ENCODE data around the gene PNMA6E. TPM values are rescaled to one million over a fixed set of nuclear protein-coding genes. Genes with fewer than 3 reads are reported as not detected.

The PNMA6E gene
- total RNA-seq, 1 donor from 2014 or later: not detected

DNA sequence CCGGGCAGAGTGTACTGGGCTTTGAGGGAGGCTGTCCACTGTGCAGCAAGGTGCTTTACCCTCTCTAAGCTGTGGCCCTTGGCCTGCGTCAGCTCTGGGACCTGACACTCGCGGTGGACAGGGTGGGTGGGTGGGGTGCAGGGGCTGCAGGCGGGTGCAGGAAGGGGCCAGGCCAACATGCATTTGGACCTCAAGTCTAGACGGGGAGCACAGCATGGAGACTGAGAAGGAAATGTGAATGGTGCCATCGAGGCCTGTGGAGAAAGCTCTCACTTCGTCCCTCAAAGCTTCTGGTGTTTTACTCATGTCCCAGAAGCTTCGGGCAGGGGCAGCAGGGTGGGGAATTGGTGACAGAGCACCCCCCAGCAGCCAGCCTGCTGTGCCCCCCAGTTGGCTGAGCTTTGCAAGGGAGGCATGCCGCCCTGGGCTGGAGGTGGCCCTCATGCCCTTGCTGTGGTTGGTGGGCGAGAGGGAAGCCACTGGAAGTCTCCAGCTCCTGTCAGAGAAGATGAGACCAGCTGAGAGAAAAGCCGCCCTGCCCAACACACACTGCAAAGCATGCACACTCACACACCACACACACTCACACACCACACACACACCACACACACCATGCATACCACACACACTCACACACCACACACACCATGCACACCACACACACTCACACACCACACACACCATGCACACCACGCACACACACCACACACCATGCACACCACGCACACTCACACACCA lies 12.3 kb downstream of the PNMA6E start:
- Histone ChIP-seq H3K4me1 (ENCODE audit: insufficient read depth, low read length) (no peaks in the 10 kb centered on the region), H2AFZ (ENCODE audit: low read depth, low read length) (no peak overlapping the region), H3K79me2 (ENCODE audit: insufficient read depth, low read length) (no peaks in the 10 kb centered on the region), H3K36me3 (ENCODE audit: insufficient read depth, low read length) (no peaks in the 10 kb centered on the region), H3K4me3 (ENCODE audit: insufficient read depth, low read depth, low read length) (no peak overlapping the region), H4K20me1 (ENCODE audit: insufficient read depth, low read length) (no peaks in the 10 kb centered on the region), H3K9me3 (ENCODE audit: insufficient read depth, low read depth, low read length) (no peaks in the 10 kb centered on the region), H3K9ac (ENCODE audit: low read length) (no peak overlapping the region), H3K27ac (ENCODE audit: low read depth, low read length) (no peak overlapping the region), H3K4me2 (ENCODE audit: low read length) (no peak overlapping the region), H3K27me3 (ENCODE audit: insufficient read depth, low read length) (no peaks in the 10 kb centered on the region)
- Mint-ChIP-seq H3K9me3 (ENCODE audit: unreplicated experiment) (no peaks in the 10 kb centered on the region), H3K4me1 (ENCODE audit: low read depth, unreplicated experiment) (peaks cover 2% of the 10 kb centered on the region), H3K27me3 (ENCODE audit: low read depth, unreplicated experiment) (no peaks in the 10 kb centered on the region), H3K36me3 (ENCODE audit: low read depth, unreplicated experiment) (no peaks in the 10 kb centered on the region), H3K4me3 (ENCODE audit: unreplicated experiment) (no peak overlapping the region), H3K27ac (ENCODE audit: unreplicated experiment) (no peak overlapping the region)
- TF ChIP-seq CTCF (IDR thresholded peaks at IDR 0.05; ENCODE audit: insufficient read depth, low read depth, low read length): no peak
- no peak for TF ChIP-seq EZH2 (IDR thresholded peaks at IDR 0.05; ENCODE audit: insufficient read depth, low read length)
- DNase-seq (ENCODE audit: low read depth) (no peak), FAIRE-seq (no peak)

DNA sequence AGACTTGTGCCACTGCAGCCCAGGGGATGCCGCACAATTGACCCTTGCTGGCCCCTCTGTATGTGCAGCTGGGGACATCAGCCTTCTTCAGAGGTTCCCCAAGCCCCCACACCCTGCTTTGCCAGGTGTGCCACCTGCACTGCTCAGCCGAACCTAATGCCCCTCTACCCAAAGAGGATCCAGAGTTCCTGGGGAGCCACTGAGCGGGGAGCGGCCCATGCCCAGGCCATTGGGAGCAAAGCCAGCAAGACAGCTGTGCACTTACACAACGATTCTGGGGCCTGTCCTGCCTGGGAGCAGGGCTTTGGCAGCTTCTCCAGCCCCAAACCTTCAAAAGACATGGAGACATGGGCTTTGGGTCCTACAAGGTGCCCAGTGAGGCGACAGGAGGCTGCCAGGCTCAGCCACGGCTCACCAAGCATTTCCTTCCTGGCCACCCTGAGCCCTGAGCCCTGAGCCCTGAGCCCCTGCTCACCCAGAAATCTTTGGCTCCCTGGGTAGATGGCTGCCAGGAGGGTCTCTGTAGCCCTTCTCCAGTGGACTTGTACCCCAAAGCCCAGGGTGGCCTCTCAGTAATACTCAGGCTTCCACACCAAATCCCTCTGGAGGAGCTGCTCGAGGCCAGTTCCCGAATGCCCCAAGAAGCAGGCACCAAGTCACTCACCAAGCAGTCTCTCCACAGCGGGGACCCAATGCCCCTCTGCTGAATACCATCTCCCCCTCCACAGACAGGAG lies 13.0 kb downstream of the PNMA6E start:
- H2AFZ ChIP-seq (ENCODE audit: low read depth, low read length): no peak overlapping the region
- H3K36me3 Mint-ChIP-seq (ENCODE audit: low read depth, unreplicated experiment): no peaks in the 10 kb centered on the region
- no peak overlapping the region for H3K27ac Mint-ChIP-seq (ENCODE audit: unreplicated experiment)
- no peak for FAIRE-seq
- no peaks in the 10 kb centered on the region for H3K79me2 ChIP-seq (ENCODE audit: insufficient read depth, low read length)
- no peaks in the 10 kb centered on the region for H3K27me3 Mint-ChIP-seq (ENCODE audit: low read depth, unreplicated experiment)
- no peak overlapping the region for H3K4me3 ChIP-seq (ENCODE audit: insufficient read depth, low read depth, low read length)
- H3K27ac ChIP-seq (ENCODE audit: low read depth, low read length): no peak overlapping the region
- peaks cover 2% of the 10 kb centered on the region for H3K4me1 Mint-ChIP-seq (ENCODE audit: low read depth, unreplicated experiment)
- no peak for DNase-seq (ENCODE audit: low read depth)
- no peaks in the 10 kb centered on the region for H3K9me3 ChIP-seq (ENCODE audit: insufficient read depth, low read depth, low read length)
- no peaks in the 10 kb centered on the region for H4K20me1 ChIP-seq (ENCODE audit: insufficient read depth, low read length)
- H3K4me2 ChIP-seq (ENCODE audit: low read length): no peak overlapping the region
- H3K4me3 Mint-ChIP-seq (ENCODE audit: unreplicated experiment): no peak overlapping the region
- H3K27me3 ChIP-seq (ENCODE audit: insufficient read depth, low read length): no peaks in the 10 kb centered on the region
- no peak for TF ChIP-seq EZH2 (IDR thresholded peaks at IDR 0.05; ENCODE audit: insufficient read depth, low read length)
- TF ChIP-seq CTCF (IDR thresholded peaks at IDR 0.05; ENCODE audit: insufficient read depth, low read depth, low read length): no peak
- no peak overlapping the region for H3K9ac ChIP-seq (ENCODE audit: low read length)
- no peaks in the 10 kb centered on the region for H3K4me1 ChIP-seq (ENCODE audit: insufficient read depth, low read length)
- H3K36me3 ChIP-seq (ENCODE audit: insufficient read depth, low read length): no peaks in the 10 kb centered on the region
- H3K9me3 Mint-ChIP-seq (ENCODE audit: unreplicated experiment): no peaks in the 10 kb centered on the region

- no peak overlapping the region for H3K4me3 ChIP-seq (ENCODE audit: insufficient read depth, low read depth, low read length)
- Mint-ChIP-seq H3K27me3 (ENCODE audit: low read depth, unreplicated experiment) (no peaks in the 10 kb centered on the region), H3K9me3 (ENCODE audit: unreplicated experiment) (no peaks in the 10 kb centered on the region), H3K27ac (ENCODE audit: unreplicated experiment) (no peak overlapping the region), H3K4me1 (ENCODE audit: low read depth, unreplicated experiment) (peaks cover 2% of the 10 kb centered on the region), H3K4me3 (ENCODE audit: unreplicated experiment) (no peak overlapping the region), H3K36me3 (ENCODE audit: low read depth, unreplicated experiment) (no peaks in the 10 kb centered on the region)
- DNase-seq (ENCODE audit: low read depth) (no peak), FAIRE-seq (no peak)
- H3K9me3 ChIP-seq (ENCODE audit: insufficient read depth, low read depth, low read length): no peaks in the 10 kb centered on the region
- H3K79me2 ChIP-seq (ENCODE audit: insufficient read depth, low read length): no peaks in the 10 kb centered on the region
- TF ChIP-seq CTCF (IDR thresholded peaks at IDR 0.05; ENCODE audit: insufficient read depth, low read depth, low read length): no peak
- no peak for TF ChIP-seq EZH2 (IDR thresholded peaks at IDR 0.05; ENCODE audit: insufficient read depth, low read length)
- no peak overlapping the region for H3K9ac ChIP-seq (ENCODE audit: low read length)
- peaks cover under 1% of the 10 kb centered on the region for H3K4me1 ChIP-seq (ENCODE audit: insufficient read depth, low read length)
- no peaks in the 10 kb centered on the region for H3K27me3 ChIP-seq (ENCODE audit: insufficient read depth, low read length)
- no peak overlapping the region for H3K4me2 ChIP-seq (ENCODE audit: low read length)
- H3K27ac ChIP-seq (ENCODE audit: low read depth, low read length): no peak overlapping the region
- no peaks in the 10 kb centered on the region for H4K20me1 ChIP-seq (ENCODE audit: insufficient read depth, low read length)
- no peaks in the 10 kb centered on the region for H3K36me3 ChIP-seq (ENCODE audit: insufficient read depth, low read length)
- no peak overlapping the region for H2AFZ ChIP-seq (ENCODE audit: low read depth, low read length)
Measured at GRCh38 chrX:153387345-153387744, 13.8 kb downstream of the PNMA6E start.

Data from astrocyte (in vitro differentiated cells and primary cell).